ENCODE results near the gene BMP7.

GRCh38 chr20:57230247-57230646, 36.2 kb downstream of the BMP7 start:
- TF ChIP-seq ARNTL (CRISPR knock-in tag; IDR thresholded peaks at IDR 0.05; ENCODE audit: borderline replicate concordance, low read depth) (no peak), ZFP30 (CRISPR knock-in tag; IDR thresholded peaks at IDR 0.05) (no peak), GLIS3 (CRISPR knock-in tag; IDR thresholded peaks at IDR 0.05) (no peak), POU6F1 (CRISPR knock-in tag; IDR thresholded peaks at IDR 0.05; ENCODE audit: borderline replicate concordance, low read depth) (no peak), ISL1 (CRISPR knock-in tag; IDR thresholded peaks at IDR 0.05) (no peak), TOX (CRISPR knock-in tag; IDR thresholded peaks at IDR 0.05; ENCODE audit: borderline replicate concordance) (no peak), PATZ1 (CRISPR knock-in tag; IDR thresholded peaks at IDR 0.05; ENCODE audit: borderline replicate concordance) (no peak)
- TF ChIP-seq, protein P1, sequence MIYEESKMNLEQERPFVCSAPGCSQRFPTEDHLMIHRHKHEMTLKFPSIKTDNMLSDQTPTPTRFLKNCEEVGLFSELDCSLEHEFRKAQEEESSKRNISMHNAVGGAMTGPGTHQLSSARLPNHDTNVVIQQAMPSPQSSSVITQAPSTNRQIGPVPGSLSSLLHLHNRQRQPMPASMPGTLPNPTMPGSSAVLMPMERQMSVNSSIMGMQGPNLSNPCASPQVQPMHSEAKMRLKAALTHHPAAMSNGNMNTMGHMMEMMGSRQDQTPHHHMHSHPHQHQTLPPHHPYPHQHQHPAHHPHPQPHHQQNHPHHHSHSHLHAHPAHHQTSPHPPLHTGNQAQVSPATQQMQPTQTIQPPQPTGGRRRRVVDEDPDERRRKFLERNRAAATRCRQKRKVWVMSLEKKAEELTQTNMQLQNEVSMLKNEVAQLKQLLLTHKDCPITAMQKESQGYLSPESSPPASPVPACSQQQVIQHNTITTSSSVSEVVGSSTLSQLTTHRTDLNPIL (CRISPR knock-in tag; IDR thresholded peaks at IDR 0.05; ENCODE audit: low read depth), result no peak
